Heart right ventricle (tissue), 16 donors: ENCODE data around the gene AMOTL2. TPM values are rescaled to one million over a fixed set of nuclear protein-coding genes. Genes with fewer than 3 reads are reported as not detected.

Source experiments
- ATAC-seq, 8 donors: fragments of 200-7000 bp; cut with Tn5 transposase; one replicate each; pipeline ENCODE4 v1.9.1; 2020; ENCODE audit warnings: mild to moderate bottlenecking in 8 of 8, moderate library complexity in 8 of 8, moderate number of reproducible peaks in 1 of 8
- DNase-seq, 2 donors: peaks; one replicate each; pipeline ENCODE4 v3.0.0-alpha.2; 2020
- H3K27ac ChIP-seq, 10 donors: fragments of 200-600 bp; sonication (generic) in 2 of 10; one replicate each; pipeline versions ENCODE4 v1.5.0 to v1.8.0; 2020 to 2022; ENCODE audit warnings: mild to moderate bottlenecking in 3 of 10
- H3K27me3 ChIP-seq, 7 donors: fragments of 200-600 bp; one replicate each; pipeline ENCODE4 v1.8.0; 2021 to 2022; ENCODE audit warnings: mild to moderate bottlenecking in 2 of 7
- H3K36me3 ChIP-seq, 9 donors: fragments of 200-600 bp; sonication (generic) in 1 of 9; one replicate each; pipeline versions ENCODE4 v1.5.0 to v1.8.0; 2020 to 2022; ENCODE audit warnings: mild to moderate bottlenecking in 2 of 9
- H3K4me1 ChIP-seq, 9 donors: fragments of 200-600 bp; sonication (generic) in 1 of 9; one replicate each; pipeline versions ENCODE4 v1.5.0 to v1.8.0; 2020 to 2022; ENCODE audit warnings: mild to moderate bottlenecking in 4 of 9
- H3K4me3 ChIP-seq, 10 donors: fragments of 200-600 bp; sonication (generic) in 2 of 10; one replicate each; pipeline versions ENCODE4 v1.5.0 to v1.8.0; 2020 to 2022; ENCODE audit warnings: mild to moderate bottlenecking in 7 of 10, moderate library complexity in 2 of 10
- H3K9me3 ChIP-seq, 11 donors: fragments of 200-600 bp in 10 of 11; sonication (generic) in 2 of 11; one replicate each; pipeline versions ENCODE4 v1.5.0 to v1.8.0; 2013 to 2022; ENCODE audit warnings: mild to moderate bottlenecking in 2 of 11, control low read depth in 1 of 11, moderate library complexity in 1 of 11
- CTCF ChIP-seq, 9 donors: fragments of 200-600 bp; sonication (generic) in 2 of 9; IDR thresholded peaks; one replicate each; pipeline versions ENCODE4 v1.5.0 to v1.8.0; 2021 to 2022; ENCODE audit warnings: antibody characterized with exemption in 9 of 9, mild to moderate bottlenecking in 5 of 9, moderate library complexity in 1 of 9
- WGBS, 2 donors: extraction: QIAGEN DNeasy Blood & Tissue Kit; methylation state at CpG; one replicate each; pipeline ENCODE4 v1.1.7; 2013; ENCODE audit warnings: inconsistent platforms in 1 of 2; 5-methylcytosine and 5-hydroxymethylcytosine counted together
- intact Hi-C, 10 donors: fragments of 100-400 bp; cut with DNase I; formaldehyde crosslinking; loops; one replicate each; pipeline versions ENCODE4 v1.11.1 to v1.14.2; 2022
- polyA plus RNA-seq, 2 donors: library from polyadenylated mRNA; stranded (reverse); fragments of 200-250 nt; gene quantifications; one replicate each; pipeline ENCODE4 v1.2.3, GENCODE V29; 2013
- total RNA-seq, 10 donors: library from RNA; stranded (reverse); fragmentation: NEBNext Ultra II Directional in 3 of 10; extraction: Animal tissue kit (Norgen Biotek cat#: 25700) in 3 of 10; gene quantifications; one replicate each; pipeline versions ENCODE4 v1.2.1 to v1.2.4, GENCODE V29; 2021 to 2023
- donor health status: Arrhythmogenic right ventricular cardiomyopathy.
- donor health status: ischemic (EF 13 %, LVEDD 7.1; RV severe dilation, severe dysfunction).
- donor health status: healthy with polysubstance abuse.
- donor health status: DM: no; HTN: yes; CAD: no.
- donor health status: DM: no; HTN: no; CAD: no.
- donor health status: ischemic (EF 25% LVEDD 6.9; RV normal size, moderate dysfunction).
- donor health status: ischemic (EF 25% LVEDD 5.7; RV mildly dilated, moderate dysfunction).
- donor health status: healthy.
- donor health status: DM: yes; HTN: yes; CAD: no.
- donor health status: Ischemic cardiomyopathy.
- donor health status: ischemic (EF 35%, LVEDD 5.7; RV mildly dilated, moderate dysfunction).
- donor health status: nonischemic (EF 11% LVEDD 7.7; RV severe dilation, severe dysfunction).
- donor health status: DM: yes; HTN: yes; CAD: no.
- donor health status: PGD.
- donor health status: ischemic (EF 29% LVEDD 5.4; RV normal size, mild dysfunction).
- donor health status: nonischemic (EF 23%, LVEDD 6.1; RV moderate dilation, normal function).

Gene AMOTL2
- total and polyA plus RNA-seq, 12 donors = 18.7 to 96.6 (median 54.1) TPM

- ATAC-seq (no peak), DNase-seq (no peak)
- Histone ChIP-seq H3K27me3 (peaks cover 0 to 15% (median 0%) of the 10 kb centered on the region in 7 donors), H3K9me3 (no peaks in the 10 kb centered on the region), H3K4me1 (peaks cover 46 to 100% (median 97%) of the 10 kb centered on the region in 9 donors), H3K27ac (peak overlapping the region; percentile 37 to 100 (median 98)), H3K36me3 (peaks cover 0 to 95% (median 80%) of the 10 kb centered on the region in 9 donors), H3K4me3 (no peak overlapping the region)
- WGBS, 2 donors = 38 to 48% methylated on average over 8 of the region's 8 CpGs
- intact Hi-C loops = loop anchor here in 4 of 10 donors (5.0 to 10.0 kb wide), 4 partner anchors 38 to 150 kb away; no protein-coding TSS in a partner anchor
- TF ChIP-seq CTCF (IDR thresholded peaks at IDR 0.05) = no peak
Measured at GRCh38 chr3:134364936-134365765, 9.1 kb downstream of the AMOTL2 start.

DNA sequence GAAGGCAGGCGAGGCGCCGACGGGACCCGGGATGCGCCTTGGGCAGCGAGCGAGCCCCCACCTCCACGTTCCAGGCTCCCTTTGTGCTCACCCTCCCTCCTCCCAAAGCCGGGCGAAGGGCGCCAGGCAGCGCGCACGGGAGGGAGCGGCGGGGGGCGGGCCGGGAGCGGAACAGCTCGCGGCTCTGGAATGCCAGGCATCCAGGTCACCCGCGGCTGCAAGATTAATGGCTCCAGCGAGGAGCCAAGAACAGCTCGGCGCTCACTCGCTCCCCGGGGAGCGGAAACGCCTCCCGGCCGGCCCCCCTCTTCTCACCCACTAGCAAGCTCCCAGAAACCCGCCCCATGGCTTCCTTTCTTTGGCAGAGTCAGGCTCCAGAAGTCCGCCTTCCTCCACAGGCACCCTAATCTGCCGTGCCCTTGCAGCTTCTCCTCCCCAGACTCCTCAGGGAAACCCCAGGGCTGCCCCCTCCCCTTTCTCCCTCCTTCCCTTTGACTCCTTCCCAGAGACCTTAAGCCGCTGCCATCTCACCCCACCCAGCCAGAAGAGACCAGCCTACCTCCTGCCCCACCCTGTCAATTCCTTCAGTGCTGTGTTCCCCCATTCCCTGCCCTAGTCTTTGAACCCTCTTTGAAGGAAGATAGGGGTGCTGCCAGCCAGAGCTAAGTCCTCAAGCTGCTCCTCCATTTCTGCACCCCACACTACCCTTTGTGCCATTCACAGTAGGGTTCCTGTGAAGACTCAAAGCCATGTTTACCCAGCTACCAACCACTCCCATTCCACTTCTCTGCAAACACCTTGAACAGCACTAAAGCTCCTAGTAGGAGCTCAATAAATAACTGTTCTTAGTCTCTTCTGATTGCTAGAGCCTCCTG, 9.9 kb downstream of the AMOTL2 start:
- peak; percentile 88 to 92 (median 90) for ATAC-seq
- no peak for TF ChIP-seq CTCF (IDR thresholded peaks at IDR 0.05)
- peak; percentile 94 to 95 for DNase-seq
- WGBS, 2 donors = 0 to 1% methylated on average over 31 to 37 of the region's 37 CpGs
- H3K27me3 ChIP-seq = peaks cover 0 to 15% (median 0%) of the 10 kb centered on the region in 7 donors
- H3K9me3 ChIP-seq = no peaks in the 10 kb centered on the region
- H3K36me3 ChIP-seq = peaks cover 0 to 95% (median 80%) of the 10 kb centered on the region in 9 donors
- peak overlapping the region; percentile 70 to 100 (median 98) for H3K27ac ChIP-seq
- peaks cover 45 to 100% (median 97%) of the 10 kb centered on the region in 9 donors for H3K4me1 ChIP-seq
- peak overlapping the region in 8 of 10 donors; percentile 4 to 51 (median 36) for H3K4me3 ChIP-seq
- intact Hi-C loops = loop anchor here in 3 of 10 donors (5.0 to 10.0 kb wide), 3 partner anchors 37 to 149 kb away; no protein-coding TSS in a partner anchor

GRCh38 chr3:134363381-134363755, 10.9 kb downstream of the AMOTL2 start:
- 38 to 41% methylated on average over 3 of the region's 3 CpGs for WGBS, 2 donors
- H3K36me3 ChIP-seq = peaks cover 0 to 95% (median 80%) of the 10 kb centered on the region in 9 donors
- peak overlapping the region; percentile 70 to 100 (median 98) for H3K27ac ChIP-seq
- H3K27me3 ChIP-seq = peaks cover 0 to 15% (median 0%) of the 10 kb centered on the region in 7 donors
- no peaks in the 10 kb centered on the region for H3K9me3 ChIP-seq
- TF ChIP-seq CTCF (IDR thresholded peaks at IDR 0.05) = no peak
- ATAC-seq (no peak), DNase-seq (no peak)
- H3K4me3 ChIP-seq = peak overlapping the region in 8 of 10 donors; percentile 4 to 51 (median 36)
- intact Hi-C loops = loop anchor here in 3 of 10 donors (5.0 to 10.0 kb wide), 3 partner anchors 36 to 149 kb away; no protein-coding TSS in a partner anchor
- H3K4me1 ChIP-seq = peaks cover 41 to 100% (median 97%) of the 10 kb centered on the region in 9 donors
